Measurements from ENCODE around the gene BET1L.
A peak's percentile ranks its signal among the peaks of the same experiment; 100 is the strongest.

Gene BET1L

GRCh38 chr11:213111-213510, 5.9 kb upstream of the BET1L start:
- H3K4me3 ChIP-seq (ENCODE audit: low read length): no peak overlapping the region
- no peak for DNase-seq (ENCODE audit: low read depth)
- no peak for TF ChIP-seq CTCF (IDR thresholded peaks at IDR 0.05; ENCODE audit: insufficient read depth, low read depth, low read length, missing control alignments)

DNA sequence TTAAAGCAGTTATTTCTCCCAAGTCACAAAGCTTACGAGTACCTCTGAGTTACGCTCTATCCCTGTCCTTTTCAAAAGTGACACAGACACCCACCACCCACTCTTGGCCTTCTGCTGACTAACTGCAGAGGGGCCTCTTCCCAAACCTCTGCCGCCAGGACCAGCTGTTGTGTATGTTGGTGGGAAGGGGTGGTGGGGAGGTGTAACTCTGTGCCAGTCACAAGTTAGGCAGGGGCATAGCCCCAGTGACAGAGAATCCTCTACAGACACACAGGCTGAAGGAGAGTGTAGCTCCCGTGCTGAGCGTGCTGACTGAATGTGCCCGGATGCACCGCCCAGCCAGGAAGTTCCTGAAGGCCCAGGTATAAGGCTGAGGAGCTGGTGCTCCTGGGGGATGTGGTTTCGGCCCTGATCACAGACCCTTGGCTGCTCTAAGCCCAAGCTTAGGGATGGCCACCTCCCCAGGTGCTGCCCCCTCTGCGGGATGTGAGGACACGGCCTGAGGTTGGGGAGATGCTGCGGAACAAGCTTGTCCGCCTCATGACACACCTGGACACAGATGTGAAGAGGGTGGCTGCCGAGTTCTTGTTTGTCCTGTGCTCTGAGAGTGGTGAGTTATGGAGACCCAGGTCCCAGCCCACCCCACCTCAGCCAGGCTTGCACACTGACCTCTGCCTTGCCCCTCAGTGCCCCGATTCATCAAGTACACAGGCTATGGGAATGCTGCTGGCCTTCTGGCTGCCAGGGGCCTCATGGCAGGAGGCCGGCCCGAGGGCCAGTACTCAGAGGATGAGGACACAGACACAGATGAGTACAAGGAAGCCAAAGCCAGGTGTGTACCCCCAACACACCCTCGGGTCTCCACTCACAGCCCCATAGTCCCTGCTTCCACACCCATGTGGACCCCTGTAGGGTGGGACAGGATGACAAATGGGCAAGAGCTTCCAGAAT, 5.2 kb upstream of the BET1L start:
- no peak for TF ChIP-seq CTCF (IDR thresholded peaks at IDR 0.05; ENCODE audit: insufficient read depth, low read depth, low read length, missing control alignments)
- H3K4me3 ChIP-seq (ENCODE audit: low read length): no peak overlapping the region
- DNase-seq (ENCODE audit: low read depth): no peak

DNA sequence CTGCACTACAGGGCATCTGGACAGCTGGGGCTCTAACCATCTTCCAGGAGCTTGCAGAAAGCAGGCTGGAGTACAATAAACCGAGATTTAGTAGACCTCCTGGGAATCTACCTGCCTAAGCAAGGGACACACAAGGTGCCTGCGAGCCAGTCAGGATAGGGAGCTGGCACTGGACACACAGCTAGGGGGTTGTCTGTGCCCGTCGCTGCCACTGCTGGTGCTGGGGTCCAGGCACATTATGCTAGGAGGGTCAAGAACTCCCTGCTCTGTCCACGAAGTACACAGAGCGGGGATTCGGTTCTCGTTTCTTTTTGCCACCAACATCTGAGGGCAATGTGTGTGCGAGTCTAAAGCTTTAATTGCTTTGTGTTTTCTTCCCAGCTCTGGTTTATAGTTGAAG, 4.5 kb upstream of the BET1L start:
- no peak for DNase-seq (ENCODE audit: low read depth)
- no peak for TF ChIP-seq CTCF (IDR thresholded peaks at IDR 0.05; ENCODE audit: insufficient read depth, low read depth, low read length, missing control alignments)
- no peak overlapping the region for H3K4me3 ChIP-seq (ENCODE audit: low read length)

GRCh38 chr11:211295-211694, 4.1 kb upstream of the BET1L start:
- no peak for DNase-seq (ENCODE audit: low read depth)
- H3K4me3 ChIP-seq (ENCODE audit: low read length): no peak overlapping the region
- TF ChIP-seq CTCF (IDR thresholded peaks at IDR 0.05; ENCODE audit: insufficient read depth, low read depth, low read length, missing control alignments): no peak

DNA sequence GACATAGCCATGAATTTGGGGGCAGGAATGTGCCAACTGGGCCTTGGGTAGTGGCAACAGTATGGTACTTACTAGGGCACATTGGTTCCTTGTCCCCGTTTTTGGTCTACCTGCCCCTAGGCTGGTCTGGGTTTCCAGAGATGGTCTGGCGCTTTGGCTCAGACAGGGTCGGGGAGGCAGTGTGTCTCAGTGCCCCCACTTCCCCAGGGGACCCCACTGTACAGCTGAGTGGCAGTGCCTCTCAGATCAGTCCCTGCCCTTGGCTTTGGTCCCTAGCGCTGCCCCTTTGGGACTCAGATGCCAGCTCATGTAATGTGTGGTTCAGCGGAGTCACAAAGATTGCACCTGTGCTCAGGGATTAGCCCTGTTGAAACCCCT, 3.6 kb upstream of the BET1L start:
- no peak for TF ChIP-seq CTCF (IDR thresholded peaks at IDR 0.05; ENCODE audit: insufficient read depth, low read depth, low read length, missing control alignments)
- no peak for DNase-seq (ENCODE audit: low read depth)
- no peak overlapping the region for H3K4me3 ChIP-seq (ENCODE audit: low read length)

GRCh38 chr11:210122-210802, 3.1 kb upstream of the BET1L start:
- TF ChIP-seq CTCF (IDR thresholded peaks at IDR 0.05; ENCODE audit: insufficient read depth, low read depth, low read length, missing control alignments): no peak
- peak overlapping the region; percentile 70 for H3K4me3 ChIP-seq (ENCODE audit: low read length)
- peak; percentile 81 for DNase-seq (ENCODE audit: low read depth)

Data from epithelial cell of esophagus (primary cell).